ENCODE data around the gene CYTH1.

DNA sequence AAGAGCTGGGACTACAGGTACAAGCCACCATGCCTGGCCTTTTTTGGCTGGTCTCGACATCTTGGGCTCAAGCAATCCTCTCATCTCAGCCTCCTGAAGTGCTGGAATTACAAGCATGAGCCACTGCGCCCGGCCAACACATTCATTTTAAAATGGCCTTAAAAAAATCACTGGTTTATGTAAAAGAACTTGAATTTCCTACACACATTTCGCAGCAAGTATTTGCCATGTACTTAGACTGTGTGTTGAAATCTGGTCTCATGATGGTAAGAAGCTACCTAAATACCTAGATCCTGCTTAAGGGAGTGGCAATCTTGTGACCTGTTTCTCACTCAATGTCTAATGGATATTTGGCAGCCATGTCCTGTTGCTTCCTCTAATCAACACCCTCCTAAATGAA is 8.5 kb upstream of the CYTH1 start:
- TF ChIP-seq, protein P1, sequence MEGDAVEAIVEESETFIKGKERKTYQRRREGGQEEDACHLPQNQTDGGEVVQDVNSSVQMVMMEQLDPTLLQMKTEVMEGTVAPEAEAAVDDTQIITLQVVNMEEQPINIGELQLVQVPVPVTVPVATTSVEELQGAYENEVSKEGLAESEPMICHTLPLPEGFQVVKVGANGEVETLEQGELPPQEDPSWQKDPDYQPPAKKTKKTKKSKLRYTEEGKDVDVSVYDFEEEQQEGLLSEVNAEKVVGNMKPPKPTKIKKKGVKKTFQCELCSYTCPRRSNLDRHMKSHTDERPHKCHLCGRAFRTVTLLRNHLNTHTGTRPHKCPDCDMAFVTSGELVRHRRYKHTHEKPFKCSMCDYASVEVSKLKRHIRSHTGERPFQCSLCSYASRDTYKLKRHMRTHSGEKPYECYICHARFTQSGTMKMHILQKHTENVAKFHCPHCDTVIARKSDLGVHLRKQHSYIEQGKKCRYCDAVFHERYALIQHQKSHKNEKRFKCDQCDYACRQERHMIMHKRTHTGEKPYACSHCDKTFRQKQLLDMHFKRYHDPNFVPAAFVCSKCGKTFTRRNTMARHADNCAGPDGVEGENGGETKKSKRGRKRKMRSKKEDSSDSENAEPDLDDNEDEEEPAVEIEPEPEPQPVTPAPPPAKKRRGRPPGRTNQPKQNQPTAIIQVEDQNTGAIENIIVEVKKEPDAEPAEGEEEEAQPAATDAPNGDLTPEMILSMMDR (IDR thresholded peaks at IDR 0.05; ENCODE audit: low read length) = no peak
- TF ChIP-seq EZH2 (IDR thresholded peaks at IDR 0.05; ENCODE audit: borderline replicate concordance, low read length) = no peak
